GM12878 (cell line): ENCODE measurements around the gene SPAG17.

Experiments used
- CBX5 ChIP-seq: sonication (generic); IDR thresholded peaks from 2 replicates; pipeline ENCODE4 v1.6.1; 2016; ENCODE audit warnings: low read depth, moderate library complexity, mild to moderate bottlenecking, inconsistent platforms
- GABPA ChIP-seq: IDR thresholded peaks from 2 replicates; pipeline ENCODE4 v1.6.1; 2014; ENCODE audit warnings: antibody characterized with exemption, low read depth, mild to moderate bottlenecking, inconsistent platforms
- POLR2A ChIP-seq: IDR thresholded peaks from 2 replicates; pipeline ENCODE4 v1.6.1; 2011; ENCODE audit warnings: low read depth, mild to moderate bottlenecking, low read length
- POLR2AphosphoS5 ChIP-seq: IDR thresholded peaks from 2 replicates; pipeline ENCODE4 v1.6.1; 2011; ENCODE audit warnings: mild to moderate bottlenecking, low read length, inconsistent platforms
- RAD51 ChIP-seq: fragments of 450-650 bp; IDR thresholded peaks from 2 replicates; pipeline ENCODE4 v1.6.1; 2016; ENCODE audit warnings: moderate library complexity, mild to moderate bottlenecking, inconsistent platforms
- TF ChIP-seq, protein P1 (sequence below), 3 experiments: IDR thresholded peaks in 2 of 3; conservative IDR thresholded peaks in 1 of 3; 2 replicates each; pipeline ENCODE4 v1.5.1; 2011; ENCODE audit warnings: low read depth in 3 of 3, low read length in 3 of 3, mild to moderate bottlenecking in 3 of 3, control low read depth in 2 of 3, moderate library complexity in 2 of 3, inconsistent platforms in 1 of 3, mixed read lengths in 1 of 3; ENCODE audit not compliant: control insufficient read depth in 2 of 3, insufficient read depth in 1 of 3; ENCODE audit errors: extremely low read depth in 1 of 3
- TF ChIP-seq, protein P2 (sequence below): fragments of 450-650 bp; IDR thresholded peaks from 2 replicates; pipeline ENCODE4 v1.6.1; 2017; ENCODE audit warnings: mild to moderate bottlenecking, low read depth, inconsistent platforms; ENCODE audit not compliant: poor library complexity, severe bottlenecking
- TF ChIP-seq, protein P3 (sequence below): IDR thresholded peaks from 2 replicates; pipeline ENCODE4 v1.6.1; 2011; ENCODE audit warnings: low read depth, mild to moderate bottlenecking, low read length, moderate library complexity, borderline replicate concordance; ENCODE audit errors: extremely low read depth
- TF ChIP-seq, protein P4 (sequence below): fragments of 450-650 bp; IDR thresholded peaks from 2 replicates; pipeline ENCODE4 v1.6.1; 2017; ENCODE audit warnings: mild to moderate bottlenecking, moderate library complexity

DNA sequence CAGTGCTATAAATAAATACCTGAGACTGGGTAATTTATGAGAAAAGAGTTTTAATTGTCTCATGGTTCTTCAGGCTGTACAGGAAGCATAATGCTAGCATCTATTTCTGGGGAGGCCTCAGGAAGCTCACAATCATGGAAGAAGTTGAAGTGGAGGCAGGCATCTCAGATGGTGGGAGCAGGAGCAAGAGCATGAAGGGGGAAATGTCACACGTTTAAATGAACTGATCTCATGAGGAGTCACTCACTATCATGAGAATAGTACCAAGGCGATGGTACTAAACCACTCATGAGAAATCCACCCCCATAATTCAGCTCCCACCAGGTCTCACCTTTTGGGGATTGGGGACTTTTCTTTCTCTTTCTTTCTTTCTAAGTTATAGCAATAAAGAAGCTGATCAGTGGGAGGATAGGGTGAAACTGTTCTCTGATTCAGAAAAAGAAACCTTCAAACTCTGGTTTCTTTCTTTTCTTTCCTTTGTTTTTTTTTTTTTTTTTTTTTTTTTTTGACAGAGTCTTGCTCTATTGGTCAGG lies 17.1 kb upstream of the SPAG17 start:
- no peak for TF ChIP-seq POLR2AphosphoS5
- no peak for TF ChIP-seq CBX5
- TF ChIP-seq GABPA, result no peak
- TF ChIP-seq, protein P1, sequence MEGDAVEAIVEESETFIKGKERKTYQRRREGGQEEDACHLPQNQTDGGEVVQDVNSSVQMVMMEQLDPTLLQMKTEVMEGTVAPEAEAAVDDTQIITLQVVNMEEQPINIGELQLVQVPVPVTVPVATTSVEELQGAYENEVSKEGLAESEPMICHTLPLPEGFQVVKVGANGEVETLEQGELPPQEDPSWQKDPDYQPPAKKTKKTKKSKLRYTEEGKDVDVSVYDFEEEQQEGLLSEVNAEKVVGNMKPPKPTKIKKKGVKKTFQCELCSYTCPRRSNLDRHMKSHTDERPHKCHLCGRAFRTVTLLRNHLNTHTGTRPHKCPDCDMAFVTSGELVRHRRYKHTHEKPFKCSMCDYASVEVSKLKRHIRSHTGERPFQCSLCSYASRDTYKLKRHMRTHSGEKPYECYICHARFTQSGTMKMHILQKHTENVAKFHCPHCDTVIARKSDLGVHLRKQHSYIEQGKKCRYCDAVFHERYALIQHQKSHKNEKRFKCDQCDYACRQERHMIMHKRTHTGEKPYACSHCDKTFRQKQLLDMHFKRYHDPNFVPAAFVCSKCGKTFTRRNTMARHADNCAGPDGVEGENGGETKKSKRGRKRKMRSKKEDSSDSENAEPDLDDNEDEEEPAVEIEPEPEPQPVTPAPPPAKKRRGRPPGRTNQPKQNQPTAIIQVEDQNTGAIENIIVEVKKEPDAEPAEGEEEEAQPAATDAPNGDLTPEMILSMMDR (IDR thresholded peaks at IDR 0.05 in 2 of 3, conservative IDR thresholded peaks at IDR 0.05 in 1 of 3; ENCODE audit: control insufficient read depth in 2 of 3, extremely low read depth in 1 of 3, insufficient read depth in 1 of 3, low read depth in 3 of 3, low read length in 3 of 3), result no peak
- TF ChIP-seq RAD51, result no peak
- TF ChIP-seq POLR2A, result no peak
- TF ChIP-seq, protein P2, sequence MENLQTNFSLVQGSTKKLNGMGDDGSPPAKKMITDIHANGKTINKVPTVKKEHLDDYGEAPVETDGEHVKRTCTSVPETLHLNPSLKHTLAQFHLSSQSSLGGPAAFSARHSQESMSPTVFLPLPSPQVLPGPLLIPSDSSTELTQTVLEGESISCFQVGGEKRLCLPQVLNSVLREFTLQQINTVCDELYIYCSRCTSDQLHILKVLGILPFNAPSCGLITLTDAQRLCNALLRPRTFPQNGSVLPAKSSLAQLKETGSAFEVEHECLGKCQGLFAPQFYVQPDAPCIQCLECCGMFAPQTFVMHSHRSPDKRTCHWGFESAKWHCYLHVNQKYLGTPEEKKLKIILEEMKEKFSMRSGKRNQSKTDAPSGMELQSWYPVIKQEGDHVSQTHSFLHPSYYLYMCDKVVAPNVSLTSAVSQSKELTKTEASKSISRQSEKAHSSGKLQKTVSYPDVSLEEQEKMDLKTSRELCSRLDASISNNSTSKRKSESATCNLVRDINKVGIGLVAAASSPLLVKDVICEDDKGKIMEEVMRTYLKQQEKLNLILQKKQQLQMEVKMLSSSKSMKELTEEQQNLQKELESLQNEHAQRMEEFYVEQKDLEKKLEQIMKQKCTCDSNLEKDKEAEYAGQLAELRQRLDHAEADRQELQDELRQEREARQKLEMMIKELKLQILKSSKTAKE, result no peak
- TF ChIP-seq, protein P3, sequence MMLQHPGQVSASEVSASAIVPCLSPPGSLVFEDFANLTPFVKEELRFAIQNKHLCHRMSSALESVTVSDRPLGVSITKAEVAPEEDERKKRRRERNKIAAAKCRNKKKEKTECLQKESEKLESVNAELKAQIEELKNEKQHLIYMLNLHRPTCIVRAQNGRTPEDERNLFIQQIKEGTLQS, result no peak
- TF ChIP-seq, protein P4, sequence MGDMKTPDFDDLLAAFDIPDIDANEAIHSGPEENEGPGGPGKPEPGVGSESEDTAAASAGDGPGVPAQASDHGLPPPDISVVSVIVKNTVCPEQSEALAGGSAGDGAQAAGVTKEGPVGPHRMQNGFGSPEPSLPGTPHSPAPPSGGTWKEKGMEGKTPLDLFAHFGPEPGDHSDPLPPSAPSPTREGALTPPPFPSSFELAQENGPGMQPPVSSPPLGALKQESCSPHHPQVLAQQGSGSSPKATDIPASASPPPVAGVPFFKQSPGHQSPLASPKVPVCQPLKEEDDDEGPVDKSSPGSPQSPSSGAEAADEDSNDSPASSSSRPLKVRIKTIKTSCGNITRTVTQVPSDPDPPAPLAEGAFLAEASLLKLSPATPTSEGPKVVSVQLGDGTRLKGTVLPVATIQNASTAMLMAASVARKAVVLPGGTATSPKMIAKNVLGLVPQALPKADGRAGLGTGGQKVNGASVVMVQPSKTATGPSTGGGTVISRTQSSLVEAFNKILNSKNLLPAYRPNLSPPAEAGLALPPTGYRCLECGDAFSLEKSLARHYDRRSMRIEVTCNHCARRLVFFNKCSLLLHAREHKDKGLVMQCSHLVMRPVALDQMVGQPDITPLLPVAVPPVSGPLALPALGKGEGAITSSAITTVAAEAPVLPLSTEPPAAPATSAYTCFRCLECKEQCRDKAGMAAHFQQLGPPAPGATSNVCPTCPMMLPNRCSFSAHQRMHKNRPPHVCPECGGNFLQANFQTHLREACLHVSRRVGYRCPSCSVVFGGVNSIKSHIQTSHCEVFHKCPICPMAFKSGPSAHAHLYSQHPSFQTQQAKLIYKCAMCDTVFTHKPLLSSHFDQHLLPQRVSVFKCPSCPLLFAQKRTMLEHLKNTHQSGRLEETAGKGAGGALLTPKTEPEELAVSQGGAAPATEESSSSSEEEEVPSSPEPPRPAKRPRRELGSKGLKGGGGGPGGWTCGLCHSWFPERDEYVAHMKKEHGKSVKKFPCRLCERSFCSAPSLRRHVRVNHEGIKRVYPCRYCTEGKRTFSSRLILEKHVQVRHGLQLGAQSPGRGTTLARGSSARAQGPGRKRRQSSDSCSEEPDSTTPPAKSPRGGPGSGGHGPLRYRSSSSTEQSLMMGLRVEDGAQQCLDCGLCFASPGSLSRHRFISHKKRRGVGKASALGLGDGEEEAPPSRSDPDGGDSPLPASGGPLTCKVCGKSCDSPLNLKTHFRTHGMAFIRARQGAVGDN, result no peak
